GM12878 (cell line): Measurements from ENCODE around the gene ATF3. TPM values are rescaled to one million over a fixed set of nuclear protein-coding genes. Genes with fewer than 3 reads are reported as not detected.
A peak's percentile ranks its signal among the peaks of the same experiment; 100 is the strongest.

Experiments used
- CHD2 ChIP-seq: IDR thresholded peaks from 2 replicates; pipeline ENCODE4 v1.6.1; 2011; ENCODE audit warnings: low read depth, low read length, improper control_type of control experiment, borderline replicate concordance
- ETV6 ChIP-seq, 2 experiments: fragments of 450-650 bp in 1 of 2; IDR thresholded peaks in 1 of 2; conservative IDR thresholded peaks in 1 of 2; 2 replicates each; pipeline ENCODE4 v1.6.1; 2014; ENCODE audit warnings: antibody characterized with exemption in 1 of 2, borderline replicate concordance in 1 of 2, low read depth in 1 of 2, mild to moderate bottlenecking in 1 of 2, moderate library complexity in 1 of 2
- FOXM1 ChIP-seq: IDR thresholded peaks from 2 replicates; pipeline ENCODE4 v1.6.1; 2012; ENCODE audit warnings: low read depth, mild to moderate bottlenecking, inconsistent platforms, low read length, moderate library complexity
- GABPA ChIP-seq: IDR thresholded peaks from 2 replicates; pipeline ENCODE4 v1.6.1; 2014; ENCODE audit warnings: antibody characterized with exemption, low read depth, mild to moderate bottlenecking, inconsistent platforms
- GATAD2B ChIP-seq: fragments of 450-650 bp; conservative IDR thresholded peaks from 2 replicates; pipeline ENCODE4 v1.6.1; 2017; ENCODE audit warnings: low read depth, mild to moderate bottlenecking, moderate library complexity
- IRF5 ChIP-seq: fragments of 450-650 bp; IDR thresholded peaks from 2 replicates; pipeline ENCODE4 v1.6.1; 2017; ENCODE audit warnings: borderline replicate concordance
- JUNB ChIP-seq: IDR thresholded peaks from 2 replicates; pipeline ENCODE4 v1.6.1; 2016; ENCODE audit warnings: antibody characterized with exemption, mild to moderate bottlenecking
- KLF5 ChIP-seq: fragments of 450-650 bp; IDR thresholded peaks from 2 replicates; pipeline ENCODE4 v1.6.1; 2014; ENCODE audit warnings: mild to moderate bottlenecking; ENCODE audit not compliant: partially characterized antibody
- MLLT1 ChIP-seq: fragments of 450-650 bp; IDR thresholded peaks from 2 replicates; pipeline ENCODE4 v1.6.1; 2016; ENCODE audit warnings: mild to moderate bottlenecking
- MTA2 ChIP-seq: fragments of 450-650 bp; IDR thresholded peaks from 2 replicates; pipeline ENCODE4 v1.6.1; 2016; ENCODE audit warnings: low read depth, mild to moderate bottlenecking, moderate library complexity
- MYC ChIP-seq: IDR thresholded peaks from 2 replicates; pipeline ENCODE4 v1.6.1; 2011; ENCODE audit warnings: mild to moderate bottlenecking, low read length, moderate library complexity, inconsistent platforms; ENCODE audit not compliant: insufficient read depth, insufficient replicate concordance, insufficient read length, severe bottlenecking
- PKNOX1 ChIP-seq: fragments of 450-650 bp; IDR thresholded peaks from 2 replicates; pipeline ENCODE4 v1.6.1; 2016; ENCODE audit warnings: mild to moderate bottlenecking
- POU2F2 ChIP-seq: IDR thresholded peaks from 3 replicates; pipeline ENCODE4 v1.6.1; 2011; ENCODE audit warnings: low read depth, mild to moderate bottlenecking, low read length, borderline replicate concordance
- RELA ChIP-seq: fragments of 450-650 bp; IDR thresholded peaks from 2 replicates; pipeline ENCODE4 v1.8.0; 2014; ENCODE audit warnings: borderline replicate concordance; ENCODE audit not compliant: partially characterized antibody
- RELB ChIP-seq: fragments of 450-650 bp; IDR thresholded peaks from 2 replicates; pipeline ENCODE4 v1.6.1; 2017; ENCODE audit warnings: low read depth, mild to moderate bottlenecking, moderate library complexity
- RUNX3 ChIP-seq: IDR thresholded peaks from 2 replicates; pipeline ENCODE4 v1.6.1; 2012; ENCODE audit warnings: low read length, inconsistent platforms
- SMC3 ChIP-seq: IDR thresholded peaks from 2 replicates; pipeline ENCODE4 v1.6.1; 2011; ENCODE audit warnings: low read length, improper control_type of control experiment, borderline replicate concordance
- SP1 ChIP-seq: IDR thresholded peaks from one replicate; pipeline ENCODE4 v1.6.1; 2011; ENCODE audit warnings: low read depth, low read length
- polyA plus RNA-seq, 11 experiments: library from polyadenylated mRNA; depleted of rRNA in 4 of 11; unstranded in 6 of 11; stranded (reverse) in 5 of 11; fragments of >200 nt; fragmentation: Nextera tagmentation in 4 of 11; fragmentation: Illumina TruSeq in 1 of 11; extraction: Ambion mirVana in 4 of 11; extraction: Trizol in 1 of 11; gene quantifications; 1 replicate in 1 of 11; 2 replicates in 10 of 11; pipeline versions ENCODE4 v1.2.1 to v1.2.3, GENCODE V29; 2011 to 2016; ENCODE audit warnings: inconsistent platforms in 2 of 11, missing spikeins in 2 of 11, low read depth in 1 of 11
- total RNA-seq, 4 experiments: library from RNA; depleted of rRNA in 3 of 4; stranded (reverse); fragments of >200 nt in 3 of 4; fragmentation: Illumina TruSeq in 1 of 4; extraction: Trizol in 1 of 4; gene quantifications; 2 replicates each; pipeline versions ENCODE4 v1.2.1 to v1.2.3, GENCODE V29; 2013 to 2021
- TF ChIP-seq, protein P1 (sequence below): fragments of 150-350 bp; IDR thresholded peaks from 2 replicates; pipeline ENCODE4 v1.6.1; 2016; ENCODE audit warnings: low read depth, low read length

ATF3 gene
- total and polyA plus RNA-seq, 10 of the 15 experiments (the other 5 are each of a cell fraction or from before 2014, with no cell fraction given): 3.0 to 13.9 (median 8.3) TPM

DNA sequence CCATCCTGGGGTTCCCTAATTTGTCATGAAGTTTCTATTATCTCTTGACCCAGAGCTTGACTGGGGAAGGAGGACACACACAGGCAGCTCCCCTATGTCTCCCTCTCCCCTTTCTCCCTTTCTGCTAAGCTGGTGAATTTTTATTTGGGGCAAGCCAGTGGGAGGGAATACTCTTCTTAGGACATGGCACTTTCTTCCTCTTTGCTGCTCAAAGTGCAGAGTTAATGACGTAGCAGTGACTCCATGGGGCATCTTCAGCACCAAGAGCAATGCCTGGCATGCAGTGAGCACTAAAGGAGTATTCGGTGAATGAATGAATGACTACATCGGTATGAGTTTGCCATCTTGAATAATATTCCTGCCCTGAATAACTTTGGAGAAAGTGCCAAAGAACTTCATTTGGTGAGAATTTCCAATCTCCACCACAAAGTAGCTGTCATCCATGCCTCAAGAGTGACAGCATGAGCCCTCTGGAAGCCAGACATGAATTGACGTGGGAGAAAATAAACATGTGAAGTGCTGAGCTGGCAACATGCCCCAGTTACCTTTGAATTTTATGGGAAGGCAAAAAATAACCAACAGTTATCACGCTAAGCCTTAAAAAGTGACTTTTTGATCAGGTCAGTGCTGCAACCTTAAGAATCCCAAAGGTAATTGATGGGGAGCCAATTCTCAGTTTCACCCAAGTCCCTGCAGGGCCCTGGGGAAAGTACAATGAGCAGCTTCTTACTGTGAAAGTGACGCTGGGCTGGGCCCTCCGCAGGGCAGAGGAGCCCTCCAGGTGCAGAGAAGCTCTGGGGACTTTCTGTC lies 22.1 kb upstream of the ATF3 start (continued):
- peak; percentile 8 for TF ChIP-seq KLF5
- peak; percentile 93 for TF ChIP-seq RELB
- TF ChIP-seq RUNX3: peak; percentile 48; the same call in 1 of the 2 replicates
- TF ChIP-seq MLLT1: no peak
- TF ChIP-seq ETV6 (conservative IDR thresholded peaks at IDR 0.05 in 1 of 2, IDR thresholded peaks at IDR 0.05 in 1 of 2; ENCODE audit: borderline replicate concordance in 1 of 2, low read depth in 1 of 2): peak in 1 of 2 experiments; percentile 15; a peak in 1 of 4 replicates
- TF ChIP-seq, protein P1, sequence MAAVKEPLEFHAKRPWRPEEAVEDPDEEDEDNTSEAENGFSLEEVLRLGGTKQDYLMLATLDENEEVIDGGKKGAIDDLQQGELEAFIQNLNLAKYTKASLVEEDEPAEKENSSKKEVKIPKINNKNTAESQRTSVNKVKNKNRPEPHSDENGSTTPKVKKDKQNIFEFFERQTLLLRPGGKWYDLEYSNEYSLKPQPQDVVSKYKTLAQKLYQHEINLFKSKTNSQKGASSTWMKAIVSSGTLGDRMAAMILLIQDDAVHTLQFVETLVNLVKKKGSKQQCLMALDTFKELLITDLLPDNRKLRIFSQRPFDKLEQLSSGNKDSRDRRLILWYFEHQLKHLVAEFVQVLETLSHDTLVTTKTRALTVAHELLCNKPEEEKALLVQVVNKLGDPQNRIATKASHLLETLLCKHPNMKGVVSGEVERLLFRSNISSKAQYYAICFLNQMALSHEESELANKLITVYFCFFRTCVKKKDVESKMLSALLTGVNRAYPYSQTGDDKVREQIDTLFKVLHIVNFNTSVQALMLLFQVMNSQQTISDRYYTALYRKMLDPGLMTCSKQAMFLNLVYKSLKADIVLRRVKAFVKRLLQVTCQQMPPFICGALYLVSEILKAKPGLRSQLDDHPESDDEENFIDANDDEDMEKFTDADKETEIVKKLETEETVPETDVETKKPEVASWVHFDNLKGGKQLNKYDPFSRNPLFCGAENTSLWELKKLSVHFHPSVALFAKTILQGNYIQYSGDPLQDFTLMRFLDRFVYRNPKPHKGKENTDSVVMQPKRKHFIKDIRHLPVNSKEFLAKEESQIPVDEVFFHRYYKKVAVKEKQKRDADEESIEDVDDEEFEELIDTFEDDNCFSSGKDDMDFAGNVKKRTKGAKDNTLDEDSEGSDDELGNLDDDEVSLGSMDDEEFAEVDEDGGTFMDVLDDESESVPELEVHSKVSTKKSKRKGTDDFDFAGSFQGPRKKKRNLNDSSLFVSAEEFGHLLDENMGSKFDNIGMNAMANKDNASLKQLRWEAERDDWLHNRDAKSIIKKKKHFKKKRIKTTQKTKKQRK: no peak
- TF ChIP-seq IRF5: no peak
- peak; percentile 61 for TF ChIP-seq SP1
- TF ChIP-seq CHD2: peak; percentile 27; the same call in 1 of the 2 replicates
- peak; percentile 77 for TF ChIP-seq PKNOX1
- peak; percentile 86 for TF ChIP-seq MTA2
- peak; percentile 54 for TF ChIP-seq JUNB
- peak; percentile 15; the same call in 1 of the 2 replicates for TF ChIP-seq SMC3
- peak; percentile 31 for TF ChIP-seq RELA
- 0 out of 2 replicates have a peak, but pooled peaks have one; percentile 34 for TF ChIP-seq GABPA
- TF ChIP-seq FOXM1: peak; percentile 65; the same call in 1 of the 2 replicates
- peak; percentile 42; the same call in 1 of the 3 replicates for TF ChIP-seq POU2F2
- no peak for TF ChIP-seq MYC
- TF ChIP-seq GATAD2B: peak; percentile 40; the same call in 1 of the 2 replicates
